ENCODE results near the gene CAND1.
A peak's percentile ranks its signal among the peaks of the same experiment; 100 is the strongest.
"Not testable (repeated sequence)": the region's sequence is repeated elsewhere in the genome, so short reads cannot be mapped to it uniquely, and the experiment has no call there.

The CAND1 gene

DNA sequence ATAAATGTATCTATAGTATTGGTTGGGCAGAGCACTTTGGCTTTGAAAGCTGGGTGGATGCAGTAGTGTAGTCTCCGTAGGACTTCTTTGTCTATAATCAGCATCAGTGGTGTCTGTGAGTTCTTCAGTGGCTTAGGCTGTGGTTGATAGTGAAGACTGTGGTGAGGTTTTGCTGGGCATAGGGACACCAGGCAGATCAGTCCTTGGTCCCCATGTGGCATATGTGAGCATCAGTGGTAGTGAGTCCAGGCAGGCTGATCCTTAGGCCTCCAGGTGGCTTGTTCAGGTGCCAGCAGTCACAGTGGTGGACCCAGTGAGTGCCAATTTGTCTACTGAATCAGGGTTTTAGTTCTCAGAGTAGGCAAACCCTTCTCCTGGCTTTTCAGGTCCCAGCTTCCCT, 70.4 kb downstream of the CAND1 start:
- H3K27me3 Mint-ChIP-seq (ENCODE audit: low read depth) = no peaks in the 10 kb centered on the region
- no peak overlapping the region for H3K27ac Mint-ChIP-seq
- no peaks in the 10 kb centered on the region for H3K4me1 Mint-ChIP-seq (ENCODE audit: low read depth)
- peaks cover 20% of the 10 kb centered on the region for H3K36me3 Mint-ChIP-seq (ENCODE audit: low read depth)
- peaks cover 31% of the 10 kb centered on the region for H3K9me3 Mint-ChIP-seq
- H3K4me3 Mint-ChIP-seq = no peak overlapping the region

DNA sequence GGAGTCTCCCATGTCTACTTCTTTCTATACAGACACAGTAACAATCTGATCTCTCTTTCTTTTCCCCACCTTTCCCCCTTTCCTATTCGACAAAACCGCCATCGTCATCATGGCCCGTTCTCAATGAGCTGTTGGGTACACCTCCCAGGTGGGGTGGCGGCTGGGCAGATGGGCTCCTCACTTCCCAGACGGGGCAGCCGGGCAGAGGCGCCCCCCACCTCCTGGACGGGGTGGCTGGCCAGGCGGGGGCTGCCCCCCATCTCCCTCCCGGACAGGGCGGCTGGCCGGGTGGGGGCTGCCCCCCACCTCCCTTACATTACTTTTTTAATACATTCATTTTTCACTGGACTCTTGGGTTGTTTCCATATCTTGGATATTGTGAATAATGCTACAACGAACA, 71.9 kb downstream of the CAND1 start:
- Mint-ChIP-seq H3K9me3 (peaks cover 36% of the 10 kb centered on the region), H3K36me3 (ENCODE audit: low read depth) (peaks cover 20% of the 10 kb centered on the region)
- H3K4me1 Mint-ChIP-seq (ENCODE audit: low read depth); H3K27ac Mint-ChIP-seq; H3K27me3 Mint-ChIP-seq (ENCODE audit: low read depth); H3K4me3 Mint-ChIP-seq: not testable (repeated sequence)

DNA sequence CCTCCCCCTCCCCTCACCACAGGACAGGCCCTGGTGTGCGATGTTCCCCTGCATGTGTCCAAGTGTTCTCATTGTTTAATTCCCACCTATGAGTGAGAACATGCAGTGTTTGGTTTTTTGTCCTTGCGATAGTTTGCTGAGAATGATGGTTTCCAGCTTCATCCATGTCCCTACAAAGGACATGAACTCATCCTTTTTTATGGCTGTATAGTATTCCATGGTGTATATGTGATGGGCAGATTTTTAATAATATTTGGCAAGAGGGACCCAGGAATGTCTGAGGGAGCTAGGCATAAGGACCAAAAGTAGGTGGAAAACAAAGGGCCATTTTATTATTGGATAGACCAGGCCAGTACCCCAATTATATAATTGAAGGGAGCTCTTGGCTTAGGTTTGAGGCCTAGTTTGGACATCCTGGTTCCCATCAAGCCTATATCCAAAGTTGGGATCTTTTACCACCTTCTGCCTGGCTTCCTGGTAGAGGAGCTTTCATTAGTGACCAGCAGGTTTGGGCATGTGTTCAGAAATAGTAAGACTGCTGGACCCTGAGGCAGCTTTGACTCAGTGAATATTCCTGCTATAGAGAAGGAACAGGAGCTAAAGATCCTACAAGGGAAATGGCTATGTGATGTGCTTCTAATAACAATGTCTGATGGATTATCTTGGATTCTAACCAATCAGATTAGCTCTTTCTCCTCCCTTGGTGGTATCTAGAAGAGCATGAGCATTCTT, 76.0 kb downstream of the CAND1 start:
- Mint-ChIP-seq H3K27me3 (ENCODE audit: low read depth) (no peaks in the 10 kb centered on the region), H3K36me3 (ENCODE audit: low read depth) (peaks cover 13% of the 10 kb centered on the region), H3K4me1 (ENCODE audit: low read depth) (no peaks in the 10 kb centered on the region), H3K4me3 (no peak overlapping the region), H3K9me3 (peaks cover 41% of the 10 kb centered on the region), H3K27ac (no peak overlapping the region)

DNA sequence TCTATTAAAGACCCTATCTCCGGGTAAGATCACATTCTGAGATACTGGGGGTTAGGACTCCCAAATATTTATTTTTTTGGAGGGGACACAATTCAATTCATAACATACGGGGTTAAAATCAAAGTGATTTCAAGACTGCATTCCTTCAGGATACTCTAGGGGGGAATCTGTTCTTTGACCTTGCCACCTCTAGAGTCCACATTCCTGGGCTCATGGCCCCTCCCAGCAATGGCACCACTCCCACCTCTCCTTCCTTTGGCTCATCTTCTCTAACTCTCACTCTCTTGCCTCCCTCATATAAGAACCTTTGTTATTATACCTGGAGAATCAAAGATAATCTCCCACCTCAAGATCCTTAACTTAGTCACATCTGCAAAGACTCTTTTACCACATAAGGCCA, 79.5 kb downstream of the CAND1 start:
- Mint-ChIP-seq H3K9me3 (peaks cover 33% of the 10 kb centered on the region), H3K4me3 (no peak overlapping the region), H3K4me1 (ENCODE audit: low read depth) (peaks cover 4% of the 10 kb centered on the region), H3K27me3 (ENCODE audit: low read depth) (no peaks in the 10 kb centered on the region), H3K36me3 (ENCODE audit: low read depth) (peaks cover 8% of the 10 kb centered on the region), H3K27ac (no peak overlapping the region)

DNA sequence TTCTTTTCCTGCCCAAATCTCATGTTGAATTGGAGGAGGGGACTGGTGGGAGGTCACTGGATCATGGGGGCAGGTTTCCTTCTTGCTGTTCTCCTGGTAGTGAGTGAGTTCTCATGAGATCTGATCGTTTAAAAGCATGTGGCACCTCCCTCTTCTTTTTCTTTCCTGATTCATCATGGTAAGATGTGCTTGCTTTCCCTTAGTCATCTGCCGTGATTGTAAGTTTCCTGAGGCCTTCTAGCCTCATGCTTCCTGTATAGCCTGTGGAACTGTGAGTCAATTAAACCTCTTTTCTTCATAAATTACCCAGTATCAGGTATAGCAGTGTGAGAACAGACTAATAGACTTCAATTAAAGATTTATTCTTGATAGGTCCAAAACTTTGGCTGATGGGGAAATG, 83.5 kb downstream of the CAND1 start:
- Mint-ChIP-seq H3K9me3 (peaks cover 9% of the 10 kb centered on the region), H3K27ac (no peak overlapping the region), H3K4me3 (no peak overlapping the region), H3K27me3 (ENCODE audit: low read depth) (no peaks in the 10 kb centered on the region), H3K36me3 (ENCODE audit: low read depth) (peaks cover 2% of the 10 kb centered on the region), H3K4me1 (ENCODE audit: low read depth) (peaks cover 20% of the 10 kb centered on the region)

DNA sequence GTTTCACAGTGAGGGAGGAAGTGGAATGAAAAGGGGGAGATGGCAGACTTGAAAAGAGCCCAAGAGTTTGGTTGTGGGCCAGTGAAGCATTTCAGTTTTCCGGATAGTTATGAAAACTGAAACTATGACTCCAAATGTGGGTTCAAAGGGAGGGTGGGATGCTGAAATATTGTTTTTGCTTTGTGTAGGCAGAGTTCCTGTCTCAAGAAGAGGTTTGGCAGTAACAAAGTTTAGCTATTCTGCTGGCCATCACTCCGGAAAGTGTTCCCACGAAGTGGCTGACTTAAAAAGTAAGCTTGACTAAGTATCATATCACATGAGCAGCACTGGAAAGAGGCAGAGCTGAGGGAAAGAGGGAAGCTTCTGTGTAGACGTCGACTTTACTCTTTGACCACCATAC, 85.2 kb downstream of the CAND1 start:
- Mint-ChIP-seq H3K9me3 (no peaks in the 10 kb centered on the region), H3K4me1 (ENCODE audit: low read depth) (peaks cover 20% of the 10 kb centered on the region), H3K36me3 (ENCODE audit: low read depth) (peaks cover 2% of the 10 kb centered on the region), H3K27ac (peak overlapping the region; percentile 33), H3K27me3 (ENCODE audit: low read depth) (no peaks in the 10 kb centered on the region), H3K4me3 (no peak overlapping the region)

DNA sequence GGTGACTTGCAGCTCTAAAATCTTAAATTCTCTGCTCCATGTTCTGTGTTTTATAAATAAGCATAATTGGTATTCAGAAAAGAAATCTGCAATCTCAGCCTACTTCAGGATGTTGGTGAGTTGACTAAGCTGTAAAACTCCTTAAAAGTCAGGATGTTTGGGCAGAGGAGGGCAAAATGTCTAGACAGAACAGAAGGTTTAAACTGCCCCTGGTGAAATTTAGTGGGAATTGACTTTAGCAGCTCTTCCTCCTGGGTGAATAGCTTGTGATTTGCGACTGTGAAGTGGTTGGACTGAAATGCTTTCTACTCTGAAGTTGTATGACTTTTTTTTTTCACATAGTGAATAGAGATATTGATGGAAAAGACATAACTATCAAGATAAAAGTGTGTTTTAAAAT, 85.8 kb downstream of the CAND1 start:
- Mint-ChIP-seq H3K27ac (no peak overlapping the region), H3K27me3 (ENCODE audit: low read depth) (no peaks in the 10 kb centered on the region), H3K4me1 (ENCODE audit: low read depth) (peaks cover 20% of the 10 kb centered on the region), H3K9me3 (no peaks in the 10 kb centered on the region), H3K36me3 (ENCODE audit: low read depth) (peaks cover 2% of the 10 kb centered on the region), H3K4me3 (no peak overlapping the region)

DNA sequence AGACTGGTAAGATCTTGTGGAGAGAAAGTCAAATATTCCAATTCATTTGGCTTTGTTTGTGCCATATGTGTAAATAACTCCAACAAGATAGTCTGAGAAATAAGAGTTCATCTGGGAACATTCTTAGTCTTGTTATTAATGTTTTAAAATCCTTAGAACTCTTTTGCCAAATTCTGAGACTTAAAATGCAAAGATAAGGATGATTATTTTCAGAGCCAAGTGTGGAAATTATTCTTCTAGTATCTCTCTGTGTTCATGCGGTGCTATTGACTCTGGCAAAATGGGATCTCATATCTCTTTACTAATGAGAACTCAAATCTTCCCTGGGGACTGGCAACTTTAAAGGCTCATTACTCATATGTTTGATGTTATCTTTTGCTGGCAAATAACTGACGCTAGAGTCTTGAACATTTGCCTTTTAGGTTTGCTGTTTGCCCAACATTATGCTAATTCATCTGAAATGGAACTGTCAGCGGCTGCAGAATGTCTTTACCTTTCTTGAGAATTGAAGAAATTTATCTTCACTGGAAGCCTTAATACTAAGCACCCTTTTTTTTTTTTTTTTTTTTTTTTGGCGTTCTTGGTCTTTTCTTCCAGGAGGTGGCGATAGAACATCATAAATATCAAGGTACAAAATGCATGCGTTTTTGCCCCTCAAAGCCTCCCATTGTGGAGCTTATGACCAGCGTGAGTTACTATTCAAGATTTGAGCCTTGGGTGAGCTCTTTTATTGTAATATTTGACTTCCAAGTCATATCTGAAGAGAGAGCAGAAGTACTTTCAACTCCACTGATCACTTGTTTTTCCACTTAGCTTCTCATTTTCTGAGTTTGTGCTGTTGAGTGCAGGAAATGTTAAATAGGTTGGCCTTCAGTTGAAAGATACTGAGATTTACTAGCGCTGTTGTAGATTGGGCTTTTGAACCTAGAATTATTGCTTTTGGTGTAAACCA, 86.5 kb downstream of the CAND1 start:
- Mint-ChIP-seq H3K4me1 (ENCODE audit: low read depth) (peaks cover 20% of the 10 kb centered on the region), H3K27ac (no peak overlapping the region), H3K27me3 (ENCODE audit: low read depth) (no peaks in the 10 kb centered on the region), H3K9me3 (no peaks in the 10 kb centered on the region), H3K36me3 (ENCODE audit: low read depth) (peaks cover 2% of the 10 kb centered on the region), H3K4me3 (no peak overlapping the region)

DNA sequence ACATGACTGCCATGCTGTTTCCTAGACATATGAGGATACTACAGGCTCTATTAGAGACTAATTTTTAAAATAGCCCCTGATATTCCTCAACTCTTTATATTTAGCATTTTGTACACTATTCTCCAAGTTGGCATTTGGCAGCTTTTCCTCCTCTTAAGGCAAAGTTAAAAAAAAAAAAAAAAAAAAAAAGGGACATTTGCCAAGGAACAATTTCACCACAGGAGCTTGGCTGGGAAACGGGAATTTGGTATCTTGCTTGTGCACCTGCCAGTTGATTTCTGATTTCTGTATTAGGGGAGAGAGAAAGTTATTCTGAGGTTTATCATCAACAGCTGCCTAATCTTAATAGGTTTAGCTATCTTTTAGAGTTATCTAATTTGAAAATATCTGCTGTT, 87.2 kb downstream of the CAND1 start:
- Mint-ChIP-seq H3K4me3 (no peak overlapping the region), H3K9me3 (no peaks in the 10 kb centered on the region), H3K27ac (no peak overlapping the region), H3K4me1 (ENCODE audit: low read depth) (peaks cover 20% of the 10 kb centered on the region), H3K27me3 (ENCODE audit: low read depth) (no peaks in the 10 kb centered on the region), H3K36me3 (ENCODE audit: low read depth) (peaks cover 2% of the 10 kb centered on the region)

DNA sequence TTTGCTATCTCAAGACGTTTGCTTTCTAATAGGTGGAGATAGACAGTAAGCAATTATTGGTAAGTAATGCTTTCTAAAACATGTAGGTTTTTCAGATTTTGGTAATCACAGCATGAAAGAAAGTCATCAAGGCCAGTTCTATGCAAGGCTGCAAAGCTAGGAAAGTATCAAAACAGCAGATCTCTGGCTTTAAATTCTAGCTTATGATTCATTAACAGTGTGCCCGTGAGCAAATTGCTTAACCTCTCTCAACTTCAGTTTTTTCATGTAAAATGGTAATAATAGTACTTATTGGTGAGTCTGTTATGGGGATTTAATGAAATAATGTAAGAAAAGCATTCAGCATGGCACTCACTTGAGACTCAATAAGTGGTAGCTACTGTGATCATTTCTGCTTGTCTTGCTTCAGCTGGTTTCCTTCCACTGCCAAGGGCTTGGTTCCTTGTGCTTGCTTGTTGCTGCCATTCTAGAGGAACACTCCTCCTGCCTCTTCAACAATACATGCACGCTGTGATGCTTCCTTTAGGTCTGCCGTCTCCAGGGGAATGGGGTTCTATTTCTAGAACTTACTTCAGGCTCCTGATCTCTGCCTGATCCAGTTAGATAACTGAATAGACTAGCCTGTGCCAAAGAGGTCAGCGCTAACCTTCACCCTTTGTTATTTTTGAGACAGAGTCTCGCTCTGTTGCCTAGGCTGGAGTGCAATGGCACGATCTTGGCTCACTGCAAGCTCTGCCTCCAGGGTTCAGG, 88.4 kb downstream of the CAND1 start:
- Mint-ChIP-seq H3K4me1 (ENCODE audit: low read depth) (peaks cover 20% of the 10 kb centered on the region), H3K4me3 (no peak overlapping the region), H3K27me3 (ENCODE audit: low read depth) (no peaks in the 10 kb centered on the region), H3K27ac (no peak overlapping the region), H3K36me3 (ENCODE audit: low read depth) (peaks cover 2% of the 10 kb centered on the region), H3K9me3 (no peaks in the 10 kb centered on the region)

DNA sequence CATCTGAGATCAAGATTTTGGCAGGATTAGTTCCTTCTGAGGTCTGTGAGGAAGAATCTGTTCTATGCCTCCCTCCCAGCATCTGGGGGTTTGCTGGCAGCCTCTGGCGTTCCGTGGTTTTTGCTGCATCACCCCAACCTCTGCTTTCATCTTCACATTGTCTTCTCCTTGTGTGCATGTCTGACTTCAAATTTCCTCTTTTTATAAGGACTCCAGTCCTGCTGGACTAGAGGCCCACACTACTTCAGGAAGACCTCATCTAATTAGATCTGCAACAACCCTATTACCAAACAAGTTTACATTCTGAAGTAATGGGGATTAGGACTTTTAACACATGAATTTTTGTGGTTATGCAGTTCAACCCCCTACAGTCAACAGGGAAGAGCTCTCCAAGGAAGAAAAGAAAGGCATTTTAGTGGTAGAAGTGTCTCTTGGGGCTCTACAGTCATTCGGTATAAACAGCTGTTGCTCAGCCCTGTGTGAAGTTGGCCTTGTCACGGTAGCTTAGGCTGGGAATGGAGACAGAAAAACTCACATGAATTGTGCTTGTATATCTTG, 89.7 kb downstream of the CAND1 start:
- no peak overlapping the region for H3K4me3 Mint-ChIP-seq
- H3K27me3 Mint-ChIP-seq (ENCODE audit: low read depth) = no peaks in the 10 kb centered on the region
- H3K36me3 Mint-ChIP-seq (ENCODE audit: low read depth) = no peaks in the 10 kb centered on the region
- no peak overlapping the region for H3K27ac Mint-ChIP-seq
- H3K4me1 Mint-ChIP-seq (ENCODE audit: low read depth) = peaks cover 16% of the 10 kb centered on the region
- no peaks in the 10 kb centered on the region for H3K9me3 Mint-ChIP-seq

DNA sequence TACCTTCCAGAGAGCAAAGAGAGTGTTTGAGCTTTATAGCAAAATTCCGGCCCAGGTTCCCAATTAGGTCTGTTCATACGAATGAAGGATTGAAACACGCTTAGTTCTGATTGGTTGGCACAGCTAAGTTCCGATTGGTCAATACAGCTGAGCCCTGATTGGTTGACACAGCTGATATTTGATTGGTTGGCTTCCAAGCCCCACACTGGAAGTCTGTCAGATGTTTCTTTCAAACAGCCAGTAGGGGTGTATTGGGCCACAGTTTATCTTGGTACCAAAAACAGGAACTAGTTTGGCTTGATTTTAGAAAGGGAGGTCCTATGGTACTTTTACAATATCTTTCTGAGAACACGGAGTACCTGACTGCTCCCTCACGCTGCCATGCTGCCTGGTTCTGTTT, 93.4 kb downstream of the CAND1 start:
- H3K36me3 Mint-ChIP-seq (ENCODE audit: low read depth) = no peaks in the 10 kb centered on the region
- no peaks in the 10 kb centered on the region for H3K4me1 Mint-ChIP-seq (ENCODE audit: low read depth)
- H3K4me3 Mint-ChIP-seq = no peak overlapping the region
- H3K9me3 Mint-ChIP-seq = no peaks in the 10 kb centered on the region
- no peaks in the 10 kb centered on the region for H3K27me3 Mint-ChIP-seq (ENCODE audit: low read depth)
- no peak overlapping the region for H3K27ac Mint-ChIP-seq

DNA sequence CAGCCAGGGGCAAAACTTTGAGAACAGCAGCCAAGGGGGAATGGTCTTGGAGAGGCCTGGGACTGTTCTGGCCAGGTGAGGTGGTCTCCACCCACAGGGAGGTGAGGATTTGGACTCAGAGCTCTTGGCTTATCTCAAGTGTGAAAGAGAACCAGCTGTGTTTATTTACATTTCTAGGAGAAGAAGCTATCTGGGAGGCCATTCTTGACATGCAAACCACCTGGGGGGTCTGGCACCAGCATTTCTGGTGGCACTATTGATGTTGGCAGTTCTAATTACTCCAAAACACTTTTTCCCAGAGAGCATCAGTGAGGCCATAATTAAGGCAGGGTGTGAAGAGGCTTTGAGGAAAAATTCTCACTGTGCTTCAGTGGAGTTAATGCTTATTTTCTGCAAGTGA, 95.1 kb downstream of the CAND1 start:
- no peaks in the 10 kb centered on the region for H3K4me1 Mint-ChIP-seq (ENCODE audit: low read depth)
- no peak overlapping the region for H3K4me3 Mint-ChIP-seq
- no peaks in the 10 kb centered on the region for H3K27me3 Mint-ChIP-seq (ENCODE audit: low read depth)
- H3K36me3 Mint-ChIP-seq (ENCODE audit: low read depth) = no peaks in the 10 kb centered on the region
- no peaks in the 10 kb centered on the region for H3K9me3 Mint-ChIP-seq
- no peak overlapping the region for H3K27ac Mint-ChIP-seq

DNA sequence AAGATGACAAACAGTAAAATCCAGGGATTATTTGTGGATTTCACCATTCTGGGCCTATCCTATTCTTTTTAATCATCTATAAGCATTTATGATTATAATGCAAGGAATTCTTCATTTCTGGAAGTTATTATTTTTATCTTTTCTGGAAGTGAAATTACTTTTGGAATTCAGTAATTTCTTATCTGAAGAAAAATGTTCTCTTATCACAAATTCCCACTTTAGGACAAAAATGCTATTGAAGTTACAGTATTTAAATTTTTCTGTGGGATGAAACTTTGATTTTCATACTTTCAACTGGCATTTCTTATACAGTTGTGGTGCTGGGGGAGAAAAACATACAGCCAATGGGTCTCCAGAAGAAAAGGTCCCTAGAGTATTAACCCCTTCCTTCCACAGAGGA, 96.0 kb downstream of the CAND1 start:
- H3K9me3 Mint-ChIP-seq = no peaks in the 10 kb centered on the region
- no peak overlapping the region for H3K4me3 Mint-ChIP-seq
- no peak overlapping the region for H3K27ac Mint-ChIP-seq
- no peaks in the 10 kb centered on the region for H3K4me1 Mint-ChIP-seq (ENCODE audit: low read depth)
- peaks cover 3% of the 10 kb centered on the region for H3K27me3 Mint-ChIP-seq (ENCODE audit: low read depth)
- H3K36me3 Mint-ChIP-seq (ENCODE audit: low read depth) = no peaks in the 10 kb centered on the region
